Measurements from ENCODE around the gene FHOD3. TPM values are rescaled to one million over a fixed set of nuclear protein-coding genes. Genes with fewer than 3 reads are reported as not detected.

Gene FHOD3
- total and polyA plus RNA-seq, 10 donors = 1.2 to 2.7 (median 1.9) TPM

DNA sequence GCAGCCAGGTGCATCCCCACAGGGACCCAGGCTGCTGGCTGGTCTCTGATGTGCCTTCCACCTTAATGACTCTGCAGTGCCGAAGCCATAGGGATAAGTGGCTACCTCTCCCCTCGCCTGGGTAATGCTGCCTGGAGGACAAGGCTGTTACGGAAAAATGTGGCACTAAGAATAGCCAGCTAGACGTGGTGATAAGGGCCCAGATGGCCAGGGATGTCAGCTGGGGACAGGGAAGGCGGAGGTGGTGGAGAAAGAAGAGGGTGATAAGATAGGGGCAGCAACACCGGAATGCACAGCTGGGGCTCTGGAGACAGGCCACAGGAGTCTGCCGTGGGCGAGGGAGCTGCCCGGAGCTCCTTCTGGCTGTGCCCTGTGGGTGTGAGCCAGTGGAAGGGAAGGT is 170.6 kb downstream of the FHOD3 start:
- H3K4me3 ChIP-seq = no peak overlapping the region
- H3K27me3 ChIP-seq (replicated peaks in 1 of 7) = peaks cover 0 to 11% (median 0%) of the 10 kb centered on the region in 7 donors
- TF ChIP-seq, protein P1, sequence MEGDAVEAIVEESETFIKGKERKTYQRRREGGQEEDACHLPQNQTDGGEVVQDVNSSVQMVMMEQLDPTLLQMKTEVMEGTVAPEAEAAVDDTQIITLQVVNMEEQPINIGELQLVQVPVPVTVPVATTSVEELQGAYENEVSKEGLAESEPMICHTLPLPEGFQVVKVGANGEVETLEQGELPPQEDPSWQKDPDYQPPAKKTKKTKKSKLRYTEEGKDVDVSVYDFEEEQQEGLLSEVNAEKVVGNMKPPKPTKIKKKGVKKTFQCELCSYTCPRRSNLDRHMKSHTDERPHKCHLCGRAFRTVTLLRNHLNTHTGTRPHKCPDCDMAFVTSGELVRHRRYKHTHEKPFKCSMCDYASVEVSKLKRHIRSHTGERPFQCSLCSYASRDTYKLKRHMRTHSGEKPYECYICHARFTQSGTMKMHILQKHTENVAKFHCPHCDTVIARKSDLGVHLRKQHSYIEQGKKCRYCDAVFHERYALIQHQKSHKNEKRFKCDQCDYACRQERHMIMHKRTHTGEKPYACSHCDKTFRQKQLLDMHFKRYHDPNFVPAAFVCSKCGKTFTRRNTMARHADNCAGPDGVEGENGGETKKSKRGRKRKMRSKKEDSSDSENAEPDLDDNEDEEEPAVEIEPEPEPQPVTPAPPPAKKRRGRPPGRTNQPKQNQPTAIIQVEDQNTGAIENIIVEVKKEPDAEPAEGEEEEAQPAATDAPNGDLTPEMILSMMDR (IDR thresholded peaks at IDR 0.05 in 8 of 11, conservative IDR thresholded peaks at IDR 0.05 in 3 of 11) = no peak
- TF ChIP-seq POLR2AphosphoS5 (IDR thresholded peaks at IDR 0.05) (no peak), POLR2A (IDR thresholded peaks at IDR 0.05) (no peak)
- no peak for DNase-seq
- H3K9me3 ChIP-seq = no peaks in the 10 kb centered on the region
- 74 to 82% (median 77%) methylated on average over 9 of the region's 9 CpGs for WGBS, 5 donors
- intact Hi-C loops (cut with DNase I; ENCODE audit: low total_unique reads) = no loop called here
- H3K4me1 ChIP-seq = no peaks in the 10 kb centered on the region
- no peak overlapping the region for H3K27ac ChIP-seq
- no peaks in the 10 kb centered on the region for H3K36me3 ChIP-seq

DNA sequence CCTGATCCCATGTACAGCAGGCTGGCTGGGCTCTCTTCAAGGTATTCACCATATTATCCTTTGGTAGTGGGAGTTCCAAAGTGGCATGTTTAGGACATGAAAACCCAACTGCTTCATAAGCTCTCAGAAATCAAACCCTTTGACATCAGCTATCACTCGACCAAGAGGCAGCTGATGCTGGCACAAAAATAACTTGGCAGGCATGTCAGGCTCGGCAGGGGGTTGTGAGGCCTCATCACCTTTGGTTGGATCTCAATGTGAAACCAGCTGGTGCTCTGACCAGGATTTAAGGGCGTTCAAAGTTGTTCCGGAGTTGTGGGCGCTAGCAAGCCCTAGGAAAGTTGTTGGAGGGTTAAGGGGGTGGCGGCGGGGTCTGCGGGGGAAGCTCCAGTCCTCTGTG is 171.9 kb downstream of the FHOD3 start:
- H3K4me1 ChIP-seq = no peaks in the 10 kb centered on the region
- no peak for DNase-seq
- peaks cover 0 to 11% (median 0%) of the 10 kb centered on the region in 7 donors for H3K27me3 ChIP-seq (replicated peaks in 1 of 7)
- no peaks in the 10 kb centered on the region for H3K9me3 ChIP-seq
- TF ChIP-seq POLR2A (IDR thresholded peaks at IDR 0.05) (no peak), POLR2AphosphoS5 (IDR thresholded peaks at IDR 0.05) (no peak)
- TF ChIP-seq, protein P1 (IDR thresholded peaks at IDR 0.05 in 8 of 11, conservative IDR thresholded peaks at IDR 0.05 in 3 of 11) = no peak
- H3K27ac ChIP-seq = no peak overlapping the region
- 75 to 87% (median 78%) methylated on average over 8 of the region's 8 CpGs for WGBS, 5 donors
- no peaks in the 10 kb centered on the region for H3K36me3 ChIP-seq
- no peak overlapping the region for H3K4me3 ChIP-seq
- intact Hi-C loops (cut with DNase I; ENCODE audit: low total_unique reads) = no loop called here

DNA sequence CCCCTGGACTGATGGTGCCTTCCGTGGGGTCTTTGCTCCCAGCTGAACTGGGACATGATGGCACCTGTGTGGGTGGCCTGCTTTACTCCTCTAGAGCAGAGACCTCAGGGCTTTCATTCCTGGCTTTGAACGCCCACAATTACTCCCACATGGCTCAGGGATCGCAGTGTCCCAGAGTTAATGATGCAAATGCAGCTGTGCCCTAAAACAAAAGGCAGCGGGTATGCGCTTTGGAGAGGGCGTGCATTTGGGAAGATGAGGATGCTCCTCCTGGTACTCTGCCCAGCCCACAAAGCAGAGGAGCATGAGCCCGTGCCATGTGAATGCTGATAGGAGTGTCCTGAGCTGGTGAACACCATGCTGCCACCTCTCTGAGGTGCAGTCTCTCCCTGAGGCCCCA is 173.4 kb downstream of the FHOD3 start:
- DNase-seq = no peak
- TF ChIP-seq POLR2AphosphoS5 (IDR thresholded peaks at IDR 0.05) = no peak
- TF ChIP-seq, protein P1 (IDR thresholded peaks at IDR 0.05 in 8 of 11, conservative IDR thresholded peaks at IDR 0.05 in 3 of 11) = no peak
- TF ChIP-seq POLR2A (IDR thresholded peaks at IDR 0.05) = no peak
- Histone ChIP-seq H3K27me3 (replicated peaks in 1 of 7) (peaks cover 0 to 7% (median 0%) of the 10 kb centered on the region in 7 donors), H3K4me1 (no peaks in the 10 kb centered on the region), H3K4me3 (no peak overlapping the region), H3K36me3 (no peaks in the 10 kb centered on the region), H3K27ac (no peak overlapping the region), H3K9me3 (no peaks in the 10 kb centered on the region)
- intact Hi-C loops (cut with DNase I; ENCODE audit: low total_unique reads) = no loop called here
- WGBS, 5 donors = 83 to 90% (median 88%) methylated on average over 7 of the region's 7 CpGs

DNA sequence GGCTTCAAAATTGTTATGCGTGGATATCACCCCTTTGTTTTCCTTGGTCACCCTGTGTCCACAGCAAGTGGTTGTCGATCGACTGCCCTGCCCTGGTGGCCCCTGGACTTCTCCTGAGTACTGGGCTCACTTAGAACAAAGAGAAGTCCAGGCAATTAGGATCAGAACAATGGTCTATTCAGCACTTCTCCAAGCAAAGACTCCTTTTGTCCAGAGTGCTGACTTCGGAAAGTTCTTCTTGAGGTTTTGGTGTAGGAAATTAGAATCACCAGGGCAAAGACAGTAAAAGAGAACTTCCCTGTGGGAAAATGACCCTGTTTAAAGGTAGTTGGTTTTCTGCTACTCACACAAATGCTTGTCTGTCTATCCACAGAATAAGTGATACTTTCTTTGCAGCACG is 173.9 kb downstream of the FHOD3 start:
- Histone ChIP-seq H3K36me3 (no peaks in the 10 kb centered on the region), H3K27me3 (replicated peaks in 1 of 7) (peaks cover 0 to 7% (median 0%) of the 10 kb centered on the region in 7 donors), H3K4me1 (no peaks in the 10 kb centered on the region), H3K9me3 (no peaks in the 10 kb centered on the region), H3K27ac (no peak overlapping the region), H3K4me3 (no peak overlapping the region)
- no peak for TF ChIP-seq POLR2AphosphoS5 (IDR thresholded peaks at IDR 0.05)
- TF ChIP-seq, protein P1 (IDR thresholded peaks at IDR 0.05 in 8 of 11, conservative IDR thresholded peaks at IDR 0.05 in 3 of 11) = no peak
- no peak for TF ChIP-seq POLR2A (IDR thresholded peaks at IDR 0.05)
- no peak for DNase-seq
- intact Hi-C loops (cut with DNase I; ENCODE audit: low total_unique reads) = no loop called here
- 82 to 95% (median 88%) methylated on average over 5 of the region's 5 CpGs for WGBS, 5 donors

All from spleen (tissue), 11 donors.